Ascending aorta (tissue), 2 donors: Measurements from ENCODE around the gene DCXR. TPM values are rescaled to one million over a fixed set of nuclear protein-coding genes. Genes with fewer than 3 reads are reported as not detected.

Source experiments
- DNase-seq, 2 donors: peaks; one replicate each; pipeline ENCODE4 v3.0.0-alpha.2; 2019; ENCODE audit warnings: low spot score in 2 of 2
- H3K27ac ChIP-seq, 2 donors: fragments of 200-600 bp; sonication (generic); one replicate each; pipeline ENCODE4 v1.5.1; 2016 to 2017; ENCODE audit warnings: mild to moderate bottlenecking in 1 of 2
- H3K27me3 ChIP-seq: fragments of 200-600 bp; sonication (generic); one replicate; pipeline ENCODE4 v1.5.1; 2017
- H3K36me3 ChIP-seq, 2 donors: fragments of 200-600 bp; sonication (generic); one replicate each; pipeline ENCODE4 v1.5.1; 2016
- H3K4me1 ChIP-seq, 2 donors: fragments of 200-600 bp; sonication (generic); one replicate each; pipeline ENCODE4 v1.5.1; 2016 to 2017; ENCODE audit warnings: mild to moderate bottlenecking in 1 of 2
- H3K4me3 ChIP-seq, 2 donors: fragments of 200-600 bp; sonication (generic); one replicate each; pipeline ENCODE4 v1.5.1; 2016 to 2017; ENCODE audit warnings: mild to moderate bottlenecking in 1 of 2
- H3K9me3 ChIP-seq, 2 donors: fragments of 200-600 bp; sonication (generic); one replicate each; pipeline ENCODE4 v1.5.1; 2016
- CTCF ChIP-seq, 3 experiments: fragments of 200-600 bp in 2 of 3; fragments of 450-650 bp in 1 of 3; sonication (generic) in 2 of 3; IDR thresholded peaks; one replicate each; pipeline ENCODE4 v1.5.1; 2016 to 2019; ENCODE audit warnings: antibody characterized with exemption in 3 of 3, mild to moderate bottlenecking in 1 of 3, moderate library complexity in 1 of 3
- intact Hi-C: fragments of 100-400 bp; cut with DNase I; formaldehyde crosslinking; loops from one replicate; pipeline ENCODE4 v1.15.1; 2023
- total RNA-seq: library from RNA; depleted of rRNA; stranded (reverse); fragments of >200 nt; gene quantifications from one replicate; pipeline ENCODE4 v1.1.0, GENCODE V29; 2016

DCXR gene
- 160 TPM for total RNA-seq

GRCh38 chr17:82037092-82037888 lies at the start of gene DCXR:
DCXR (minus strand) TSS chr17:82037697; CDS start chr17:82037682, 15 bp downstream.
- peak; percentile 71 to 83 (median 73) for TF ChIP-seq CTCF (IDR thresholded peaks at IDR 0.05)
- intact Hi-C loops: loop anchor here (1.0 kb wide), 2 partner anchors 14 to 61 kb away; partner anchors contain the start of genes FASN and LRRC45
- H3K27me3 ChIP-seq: peaks cover 3% of the 10 kb centered on the region
- peaks cover 12 to 16% of the 10 kb centered on the region in 2 donors for H3K4me1 ChIP-seq
- peak within 1 kb of the TSS; percentile 83 to 93 for H3K27ac ChIP-seq
- no peaks in the 10 kb centered on the region for H3K9me3 ChIP-seq
- DNase-seq: peak; percentile 93 to 99
- peak within 1 kb of the TSS; percentile 72 to 75 for H3K4me3 ChIP-seq
- H3K36me3 ChIP-seq: no peaks in the 10 kb centered on the region

GRCh38 chr17:82085931-82086764 lies 48.7 kb upstream of the DCXR start:
- no peaks in the 10 kb centered on the region for H3K9me3 ChIP-seq
- no peak for TF ChIP-seq CTCF (IDR thresholded peaks at IDR 0.05)
- no peak for DNase-seq
- no peaks in the 10 kb centered on the region for H3K4me1 ChIP-seq
- no peak overlapping the region for H3K27ac ChIP-seq
- intact Hi-C loops: no loop called here
- peaks cover 98 to 99% of the 10 kb centered on the region in 2 donors for H3K36me3 ChIP-seq
- H3K4me3 ChIP-seq: no peak overlapping the region
- no peaks in the 10 kb centered on the region for H3K27me3 ChIP-seq

GRCh38 chr17:82085031-82085861 lies 47.7 kb upstream of the DCXR start:
- H3K4me3 ChIP-seq: no peak overlapping the region
- intact Hi-C loops: no loop called here
- H3K27me3 ChIP-seq: no peaks in the 10 kb centered on the region
- no peak for TF ChIP-seq CTCF (IDR thresholded peaks at IDR 0.05)
- peaks cover 98 to 99% of the 10 kb centered on the region in 2 donors for H3K36me3 ChIP-seq
- no peak for DNase-seq
- H3K27ac ChIP-seq: no peak overlapping the region
- H3K4me1 ChIP-seq: no peaks in the 10 kb centered on the region
- H3K9me3 ChIP-seq: no peaks in the 10 kb centered on the region

- Histone ChIP-seq H3K27me3 (no peaks in the 10 kb centered on the region), H3K27ac (no peak overlapping the region), H3K4me1 (no peaks in the 10 kb centered on the region), H3K4me3 (no peak overlapping the region), H3K9me3 (no peaks in the 10 kb centered on the region), H3K36me3 (peaks cover 93 to 99% of the 10 kb centered on the region in 2 donors)
- DNase-seq: no peak
- intact Hi-C loops: no loop called here
- no peak for TF ChIP-seq CTCF (IDR thresholded peaks at IDR 0.05)
These were observed 47.0 kb upstream of the DCXR start for GRCh38 chr17:82084373-82085030.
